Parathyroid adenoma (tissue), 2 donors: Measurements from ENCODE around the gene FAM3A.

ENCODE experiments used
- H2AFZ ChIP-seq: fragments of 300-600 bp; sonication (generic); one replicate; pipeline ENCODE4 v1.7.0; 2017; ENCODE audit warnings: antibody characterized with exemption, mild to moderate bottlenecking
- H3K27ac ChIP-seq: fragments of 300-600 bp; sonication (generic); one replicate; pipeline ENCODE4 v1.7.0; 2017
- H3K27me3 ChIP-seq: fragments of 300-600 bp; sonication (generic); one replicate; pipeline ENCODE4 v1.7.0; 2017; ENCODE audit warnings: low read length; ENCODE audit not compliant: control insufficient read depth, insufficient read depth
- H3K36me3 ChIP-seq: fragments of 300-600 bp; sonication (generic); one replicate; pipeline ENCODE4 v1.7.0; 2017; ENCODE audit warnings: low read length; ENCODE audit not compliant: control insufficient read depth, insufficient read depth
- H3K4me1 ChIP-seq: fragments of 300-600 bp; sonication (generic); one replicate; pipeline ENCODE4 v1.7.0; 2017; ENCODE audit warnings: control low read depth
- H3K4me2 ChIP-seq: fragments of 300-600 bp; sonication (generic); one replicate; pipeline ENCODE4 v1.7.0; 2017; ENCODE audit warnings: low read length
- H3K4me3 ChIP-seq: fragments of 300-600 bp; sonication (generic); one replicate; pipeline ENCODE4 v1.7.0; 2017; ENCODE audit warnings: low read depth, low read length
- H3K79me2 ChIP-seq: fragments of 300-600 bp; sonication (generic); one replicate; pipeline ENCODE4 v1.7.0; 2017; ENCODE audit warnings: control low read depth
- H3K9ac ChIP-seq: fragments of 300-600 bp; sonication (generic); one replicate; pipeline ENCODE4 v1.7.0; 2017; ENCODE audit warnings: mild to moderate bottlenecking
- H3K9me3 ChIP-seq: fragments of 300-600 bp; sonication (generic); one replicate; pipeline ENCODE4 v1.7.0; 2017; ENCODE audit warnings: low read length; ENCODE audit not compliant: control insufficient read depth
- CTCF ChIP-seq: fragments of 300-600 bp; sonication (generic); IDR thresholded peaks from one replicate; pipeline ENCODE4 v1.7.0; 2017; ENCODE audit warnings: antibody characterized with exemption, mild to moderate bottlenecking
- donor health status: primary hyperparathyroidism.

FAM3A gene

GRCh38 chrX:154513716-154514115, 2.3 kb downstream of the FAM3A start:
- no peak for TF ChIP-seq CTCF

GRCh38 chrX:154512879-154513553, 3.0 kb downstream of the FAM3A start:
- Histone ChIP-seq H3K4me1 (peaks cover 4% of the 10 kb centered on the region), H2AFZ (no peak overlapping the region), H3K79me2 (no peaks in the 10 kb centered on the region), H3K9ac (no peak overlapping the region), H3K4me3 (no peak overlapping the region), H3K36me3 (no peaks in the 10 kb centered on the region), H3K9me3 (no peaks in the 10 kb centered on the region), H3K27me3 (no peaks in the 10 kb centered on the region), H3K27ac (no peak overlapping the region), H3K4me2 (no peak overlapping the region)
- TF ChIP-seq CTCF, result no peak

More at GRCh38 chrX:154513716-154514115, 2.3 kb downstream of the FAM3A start:
- H3K27me3 ChIP-seq, result no peaks in the 10 kb centered on the region
- H3K4me1 ChIP-seq, result peaks cover 4% of the 10 kb centered on the region
- H3K79me2 ChIP-seq, result no peaks in the 10 kb centered on the region
- H3K9ac ChIP-seq, result no peak overlapping the region
- no peak overlapping the region for H3K4me2 ChIP-seq
- H2AFZ ChIP-seq, result no peak overlapping the region
- no peaks in the 10 kb centered on the region for H3K9me3 ChIP-seq
- H3K36me3 ChIP-seq, result no peaks in the 10 kb centered on the region
- H3K27ac ChIP-seq, result no peak overlapping the region
- H3K4me3 ChIP-seq, result no peak overlapping the region

- H3K79me2 ChIP-seq, result no peaks in the 10 kb centered on the region
- no peaks in the 10 kb centered on the region for H3K36me3 ChIP-seq
- no peak for TF ChIP-seq CTCF
- no peaks in the 10 kb centered on the region for H3K9me3 ChIP-seq
- H3K27me3 ChIP-seq, result no peaks in the 10 kb centered on the region
- H3K9ac ChIP-seq, result no peak overlapping the region
- H3K4me1 ChIP-seq, result peaks cover 4% of the 10 kb centered on the region
- H3K4me2 ChIP-seq, result no peak overlapping the region
- no peak overlapping the region for H3K4me3 ChIP-seq
- no peak overlapping the region for H3K27ac ChIP-seq
- no peak overlapping the region for H2AFZ ChIP-seq
Measured at GRCh38 chrX:154511761-154512160, 4.3 kb downstream of the FAM3A start.

GRCh38 chrX:154509455-154509854, 6.6 kb downstream of the FAM3A start:
- Histone ChIP-seq H3K4me2 (no peak overlapping the region), H3K79me2 (no peaks in the 10 kb centered on the region), H3K9me3 (no peaks in the 10 kb centered on the region), H3K27ac (no peak overlapping the region), H3K36me3 (no peaks in the 10 kb centered on the region), H2AFZ (no peak overlapping the region), H3K9ac (no peak overlapping the region), H3K4me1 (no peaks in the 10 kb centered on the region), H3K4me3 (no peak overlapping the region), H3K27me3 (no peaks in the 10 kb centered on the region)
- no peak for TF ChIP-seq CTCF

- Histone ChIP-seq H3K9me3 (no peaks in the 10 kb centered on the region), H3K4me3 (no peak overlapping the region), H3K9ac (no peak overlapping the region), H3K27ac (no peak overlapping the region), H3K27me3 (no peaks in the 10 kb centered on the region), H3K79me2 (no peaks in the 10 kb centered on the region), H3K4me2 (no peak overlapping the region), H2AFZ (no peak overlapping the region), H3K4me1 (no peaks in the 10 kb centered on the region), H3K36me3 (no peaks in the 10 kb centered on the region)
- TF ChIP-seq CTCF, result no peak
Measured at GRCh38 chrX:154508384-154508745, 7.7 kb downstream of the FAM3A start.
